Mesenchymal stem cell (in vitro differentiated cells and primary cell): Measurements from ENCODE around the gene KDM5B.

ENCODE experiments used
- DNase-seq: peaks from one replicate; pipeline ENCODE4 v3.0.0-alpha.2; 2013
- H2AFZ ChIP-seq: one replicate; pipeline ENCODE4 v1.6.1; 2013; ENCODE audit warnings: low read depth, mild to moderate bottlenecking, control low read depth, inconsistent platforms, low read length, moderate library complexity
- H2AK5ac ChIP-seq: 2 replicates; pipeline ENCODE4 v1.6.1; 2013; ENCODE audit warnings: low read length, moderate library complexity, mild to moderate bottlenecking, inconsistent platforms; ENCODE audit not compliant: severe bottlenecking
- H2BK120ac ChIP-seq: one replicate; pipeline ENCODE4 v1.6.1; 2013; ENCODE audit warnings: low read depth, mild to moderate bottlenecking, inconsistent platforms, low read length, moderate library complexity
- H2BK12ac ChIP-seq, 2 experiments: one replicate each; pipeline ENCODE4 v1.6.1; 2013; ENCODE audit warnings: inconsistent platforms in 2 of 2, low read length in 2 of 2, mild to moderate bottlenecking in 2 of 2, moderate library complexity in 2 of 2, control low read depth in 1 of 2
- H2BK15ac ChIP-seq: one replicate; pipeline ENCODE4 v1.6.1; 2013; ENCODE audit warnings: mild to moderate bottlenecking, low read depth, inconsistent platforms; ENCODE audit not compliant: poor library complexity, severe bottlenecking
- H2BK5ac ChIP-seq: 2 replicates; pipeline ENCODE4 v1.6.1; 2013; ENCODE audit warnings: low read depth, mild to moderate bottlenecking, low read length, control low read depth, inconsistent platforms; ENCODE audit not compliant: poor library complexity, severe bottlenecking
- H3K14ac ChIP-seq, 2 experiments: one replicate each; pipeline ENCODE4 v1.6.1; 2013; ENCODE audit warnings: inconsistent platforms in 2 of 2, low read length in 2 of 2, control low read depth in 1 of 2, mild to moderate bottlenecking in 1 of 2, moderate library complexity in 1 of 2
- H3K18ac ChIP-seq, 2 experiments: one replicate each; pipeline ENCODE4 v1.6.1; 2013; ENCODE audit warnings: inconsistent platforms in 2 of 2, low read length in 2 of 2, control low read depth in 1 of 2, low read depth in 1 of 2, mild to moderate bottlenecking in 1 of 2
- H3K23ac ChIP-seq, 2 experiments: one replicate each; pipeline ENCODE4 v1.6.1; 2013; ENCODE audit warnings: inconsistent platforms in 2 of 2, low read length in 2 of 2, mild to moderate bottlenecking in 2 of 2, moderate library complexity in 2 of 2, control low read depth in 1 of 2
- H3K27ac ChIP-seq: 2 replicates; pipeline ENCODE4 v1.5.1; 2013; ENCODE audit warnings: mild to moderate bottlenecking, moderate library complexity, low read length, control low read depth, inconsistent platforms; ENCODE audit not compliant: poor library complexity, severe bottlenecking
- H3K27me3 ChIP-seq, 2 experiments: 2 replicates each; pipeline versions ENCODE4 v1.6.1 to v1.7.0; 2013; ENCODE audit warnings: low read length in 2 of 2, mild to moderate bottlenecking in 2 of 2, moderate library complexity in 2 of 2, control low read depth in 1 of 2, inconsistent platforms in 1 of 2; ENCODE audit not compliant: control insufficient read depth in 1 of 2, insufficient read depth in 1 of 2
- H3K36me3 ChIP-seq, 2 experiments: 2 replicates each; pipeline versions ENCODE4 v1.6.1 to v1.7.0; 2013; ENCODE audit warnings: low read length in 2 of 2, control low read depth in 1 of 2, inconsistent platforms in 1 of 2, low read depth in 1 of 2, mild to moderate bottlenecking in 1 of 2; ENCODE audit not compliant: insufficient read depth in 2 of 2, control insufficient read depth in 1 of 2
- H3K4ac ChIP-seq, 2 experiments: one replicate each; pipeline ENCODE4 v1.6.1; 2013; ENCODE audit warnings: inconsistent platforms in 2 of 2, low read length in 2 of 2, mild to moderate bottlenecking in 2 of 2, moderate library complexity in 2 of 2, control low read depth in 1 of 2, low read depth in 1 of 2
- H3K4me1 ChIP-seq: 2 replicates; pipeline ENCODE4 v1.6.1; 2013; ENCODE audit warnings: low read depth, low read length, control low read depth; ENCODE audit not compliant: control insufficient read depth, insufficient read depth
- H3K4me2 ChIP-seq: 2 replicates; pipeline ENCODE4 v1.6.1; 2013; ENCODE audit warnings: low read length, mild to moderate bottlenecking, inconsistent platforms; ENCODE audit not compliant: poor library complexity, severe bottlenecking
- H3K4me3 ChIP-seq, 2 experiments: 2 replicates each; pipeline versions ENCODE4 v1.5.1 to v1.7.0; 2013; ENCODE audit warnings: low read length in 2 of 2, mild to moderate bottlenecking in 2 of 2, control low read depth in 1 of 2, low read depth in 1 of 2; ENCODE audit not compliant: insufficient read depth in 1 of 2
- H3K79me1 ChIP-seq: replicated peaks from 2 replicates; pipeline ENCODE4 v1.6.1; 2013; ENCODE audit warnings: mild to moderate bottlenecking, control low read depth, low read length, inconsistent platforms; ENCODE audit not compliant: poor library complexity, severe bottlenecking
- H3K9ac ChIP-seq: 2 replicates; pipeline ENCODE4 v1.7.0; 2013; ENCODE audit warnings: mild to moderate bottlenecking, low read length, moderate library complexity
- H3K9me3 ChIP-seq: 2 replicates; pipeline ENCODE4 v1.7.0; 2013; ENCODE audit warnings: mild to moderate bottlenecking, low read length; ENCODE audit not compliant: control insufficient read depth
- H4K8ac ChIP-seq: one replicate; pipeline ENCODE4 v1.6.1; 2013; ENCODE audit warnings: inconsistent platforms, mild to moderate bottlenecking, low read length, moderate library complexity
- H4K91ac ChIP-seq: one replicate; pipeline ENCODE4 v1.6.1; 2013; ENCODE audit warnings: mild to moderate bottlenecking, low read length, inconsistent platforms
- WGBS: methylation state at CpG from one replicate; pipeline ENCODE4 v1.1.7; 2013; ENCODE audit warnings: mixed read lengths; 5-methylcytosine and 5-hydroxymethylcytosine counted together

The KDM5B gene

DNA sequence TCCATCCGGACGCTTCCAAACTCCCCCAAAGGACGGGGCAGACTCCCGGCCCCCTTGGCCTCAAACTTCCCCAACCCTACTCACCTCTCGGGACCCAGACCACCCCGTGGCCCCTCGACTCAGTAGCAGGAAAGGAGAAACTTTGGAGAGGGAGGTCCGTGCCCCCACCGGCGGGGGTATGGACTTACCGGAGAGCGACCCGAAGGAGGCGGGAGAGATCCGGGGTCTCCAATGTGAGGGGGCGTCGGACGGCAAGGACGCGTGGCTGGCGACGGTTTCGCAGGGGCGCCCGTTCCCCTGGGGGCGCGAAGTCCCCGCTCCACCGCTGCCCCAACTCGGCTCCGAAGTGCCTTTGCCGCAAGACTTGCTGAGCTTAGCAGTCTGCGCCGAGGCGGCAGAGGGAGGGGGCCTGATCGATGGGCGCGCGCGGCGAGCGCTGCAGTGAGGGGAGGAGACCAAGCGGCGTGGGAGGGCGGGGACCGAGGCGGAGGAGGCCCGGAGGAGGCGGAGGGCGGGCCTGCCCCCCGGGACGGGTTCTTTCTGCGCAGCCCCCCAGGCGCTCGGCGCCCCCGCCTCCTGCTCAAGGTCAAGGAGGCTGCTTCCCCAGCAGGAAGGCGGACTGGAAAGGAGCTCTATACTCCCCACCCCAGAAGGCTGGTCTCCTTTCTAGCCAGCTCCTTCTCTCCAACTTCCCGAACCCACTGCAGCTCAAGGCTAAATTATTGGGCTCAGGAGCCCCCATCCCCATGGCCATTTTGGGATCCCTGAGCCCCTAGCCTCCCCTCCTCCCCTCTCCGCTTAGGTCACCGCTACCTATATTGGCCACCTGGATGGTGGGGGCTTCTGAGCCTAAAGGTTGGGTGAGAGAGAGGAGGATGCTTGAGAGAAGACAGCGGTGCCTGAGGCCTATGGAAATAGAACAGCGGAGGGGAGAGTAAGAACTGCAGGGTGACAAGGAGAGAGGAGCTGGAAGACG lies 97.9 kb downstream of the KDM5B start, which contains the start of gene SYT2:
Gene SYT2, minus strand, starts transcription at position 385 of the 976 bp plus-strand sequence. CDS start 104,682 bp downstream, outside the sequence.
- Histone ChIP-seq H3K9me3 (no peaks in the 10 kb centered on the region), H3K14ac (peak within 1 kb of the TSS in 1 of 2 experiments; percentile 27), H2AFZ (peak within 1 kb of the TSS; percentile 49), H4K91ac (no peak within 1 kb of the TSS), H3K27me3 (peaks cover 81 to 86% of the 10 kb centered on the region in 2 experiments), H3K9ac (no peak within 1 kb of the TSS), H2BK15ac (no peak within 1 kb of the TSS), H4K8ac (no peak within 1 kb of the TSS), H3K4me2 (peak within 1 kb of the TSS; percentile 77), H3K36me3 (no peaks in the 10 kb centered on the region), H3K4me1 (peaks cover 12% of the 10 kb centered on the region), H2BK12ac (no peak within 1 kb of the TSS), H3K27ac (no peak within 1 kb of the TSS), H3K23ac (peak within 1 kb of the TSS in 1 of 2 experiments; percentile 63), H2AK5ac (no peak within 1 kb of the TSS), H2BK120ac (no peak within 1 kb of the TSS), H3K79me1 (no peaks in the 10 kb centered on the region), H3K18ac (no peak within 1 kb of the TSS), H2BK5ac (no peak within 1 kb of the TSS), H3K4me3 (peak within 1 kb of the TSS; percentile 29 to 33), H3K4ac (no peak within 1 kb of the TSS)
- 1% methylated on average over 53 of the region's 64 CpGs for WGBS
- peak; percentile 31 for DNase-seq

DNA sequence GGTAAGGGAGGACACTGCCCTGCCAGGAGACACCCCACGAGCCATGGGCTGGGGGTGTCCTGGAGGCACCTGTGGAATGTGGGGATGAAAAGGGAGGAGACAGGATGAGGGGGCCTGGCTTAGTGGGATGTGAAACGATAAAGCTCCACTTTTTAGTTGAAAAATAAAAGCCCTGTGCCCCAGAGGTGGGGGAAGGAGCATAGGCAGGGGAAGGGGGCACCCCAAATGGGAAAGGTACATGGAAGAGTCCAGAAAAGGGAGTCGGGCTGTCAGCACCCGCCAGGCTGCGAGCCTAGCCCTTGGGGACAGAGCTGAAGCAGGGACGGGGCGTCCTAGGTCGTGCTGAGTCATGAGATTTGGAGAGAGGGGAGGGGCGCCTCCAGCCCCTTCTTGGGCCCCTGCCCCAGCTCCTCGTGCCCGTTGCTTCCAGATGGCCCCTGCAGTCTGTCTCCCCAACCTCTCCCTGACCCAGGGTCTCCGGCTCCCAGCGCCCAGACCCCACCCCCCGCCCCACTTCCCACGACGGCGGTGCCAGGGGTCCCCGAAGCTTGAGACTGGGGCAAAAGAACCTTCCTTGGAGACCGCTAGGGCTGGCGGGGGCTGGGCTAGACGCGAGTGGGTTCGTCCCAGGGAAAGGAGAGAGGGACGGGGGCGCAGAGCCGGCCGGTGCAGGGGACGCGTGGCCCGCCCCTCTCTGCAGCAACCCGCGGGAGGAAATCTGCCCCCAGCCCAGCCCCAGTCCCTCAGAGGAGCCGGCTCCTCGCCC lies 98.8 kb downstream of the KDM5B start:
- Histone ChIP-seq H4K91ac (no peak overlapping the region), H2BK15ac (no peak overlapping the region), H2AFZ (no peak overlapping the region), H2BK5ac (no peak overlapping the region), H2BK120ac (no peak overlapping the region), H3K27me3 (peaks cover 86 to 88% of the 10 kb centered on the region in 2 experiments), H2AK5ac (no peak overlapping the region), H3K14ac (no peak overlapping the region), H3K9ac (no peak overlapping the region), H3K27ac (no peak overlapping the region), H3K18ac (no peak overlapping the region), H3K9me3 (no peaks in the 10 kb centered on the region), H3K79me1 (no peaks in the 10 kb centered on the region), H3K4me3 (peak overlapping the region in 1 of 2 experiments; percentile 33), H3K36me3 (no peaks in the 10 kb centered on the region), H3K4ac (no peak overlapping the region), H3K4me2 (peak overlapping the region; percentile 77), H3K23ac (peak overlapping the region in 1 of 2 experiments; percentile 63), H4K8ac (no peak overlapping the region), H3K4me1 (peaks cover 12% of the 10 kb centered on the region), H2BK12ac (no peak overlapping the region)
- DNase-seq = no peak
- 6% methylated on average over 14 of the region's 34 CpGs for WGBS

DNA sequence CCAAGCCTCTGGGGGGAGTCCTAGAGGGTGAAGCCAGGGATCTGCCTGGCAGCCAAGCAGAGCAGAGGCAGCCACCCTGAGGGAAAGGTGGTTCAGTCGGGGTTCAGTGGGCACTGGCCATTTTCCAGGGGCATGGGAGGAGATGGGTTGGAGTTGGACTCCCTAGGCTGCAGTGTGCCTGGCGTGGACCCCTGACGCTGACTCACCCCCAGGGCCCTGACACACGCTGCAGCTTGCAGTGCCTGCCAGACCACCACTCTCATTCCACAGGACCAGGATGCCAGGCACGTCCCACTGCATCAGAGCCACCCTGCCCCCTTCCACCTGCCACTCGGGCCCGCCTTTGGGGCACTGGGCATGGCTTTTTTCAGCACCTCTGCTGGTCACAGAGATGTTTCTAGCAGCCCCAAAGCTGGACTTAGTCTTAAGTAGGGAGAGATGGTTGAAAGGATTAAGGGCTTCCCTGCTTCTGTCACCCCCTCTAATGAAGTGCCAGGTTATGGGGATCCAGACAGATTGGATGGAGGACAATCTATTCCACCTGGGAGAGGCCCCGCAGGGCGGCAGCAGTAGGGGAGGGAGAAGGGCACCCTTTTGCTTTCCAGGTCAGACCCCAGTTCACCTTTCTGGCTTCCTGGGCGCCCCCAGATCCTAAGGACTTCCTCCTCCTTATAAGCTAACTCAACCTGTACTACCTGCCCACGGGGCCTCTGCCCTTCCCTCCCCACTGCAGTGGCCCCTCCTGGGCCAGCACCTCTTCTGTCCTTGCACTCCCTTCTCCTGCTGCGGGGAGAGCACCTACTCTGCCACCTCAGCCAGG lies 99.6 kb downstream of the KDM5B start:
- 69% methylated on average over 12 of the region's 12 CpGs for WGBS
- no peaks in the 10 kb centered on the region for H3K79me1 ChIP-seq
- no peaks in the 10 kb centered on the region for H3K9me3 ChIP-seq
- H3K27ac ChIP-seq = no peak overlapping the region
- H3K27me3 ChIP-seq = peaks cover 94 to 96% of the 10 kb centered on the region in 2 experiments
- no peak overlapping the region for H2BK12ac ChIP-seq
- no peak overlapping the region for H2BK5ac ChIP-seq
- H3K36me3 ChIP-seq = no peaks in the 10 kb centered on the region
- H3K9ac ChIP-seq = no peak overlapping the region
- no peak overlapping the region for H2BK120ac ChIP-seq
- no peak overlapping the region for H3K18ac ChIP-seq
- no peak overlapping the region for H2AK5ac ChIP-seq
- no peak overlapping the region for H3K14ac ChIP-seq
- peaks cover 12% of the 10 kb centered on the region for H3K4me1 ChIP-seq
- H2BK15ac ChIP-seq = no peak overlapping the region
- no peak overlapping the region for H3K4ac ChIP-seq
- no peak for DNase-seq
- H2AFZ ChIP-seq = no peak overlapping the region
- H3K4me2 ChIP-seq = no peak overlapping the region
- H4K8ac ChIP-seq = no peak overlapping the region
- no peak overlapping the region for H3K23ac ChIP-seq
- H3K4me3 ChIP-seq = no peak overlapping the region
- H4K91ac ChIP-seq = no peak overlapping the region
